Kasumi-1 (cell line): ENCODE data around the gene TSHZ2.
"Not testable (repeated sequence)": the region's sequence is repeated elsewhere in the genome, so short reads cannot be mapped to it uniquely, and the experiment has no call there.

Experiments used
- DNase-seq, 2 experiments: peaks; one replicate each; lab custom pipeline; 2025; lab: John Stamatoyannopoulos, UW

TSHZ2 gene

DNA sequence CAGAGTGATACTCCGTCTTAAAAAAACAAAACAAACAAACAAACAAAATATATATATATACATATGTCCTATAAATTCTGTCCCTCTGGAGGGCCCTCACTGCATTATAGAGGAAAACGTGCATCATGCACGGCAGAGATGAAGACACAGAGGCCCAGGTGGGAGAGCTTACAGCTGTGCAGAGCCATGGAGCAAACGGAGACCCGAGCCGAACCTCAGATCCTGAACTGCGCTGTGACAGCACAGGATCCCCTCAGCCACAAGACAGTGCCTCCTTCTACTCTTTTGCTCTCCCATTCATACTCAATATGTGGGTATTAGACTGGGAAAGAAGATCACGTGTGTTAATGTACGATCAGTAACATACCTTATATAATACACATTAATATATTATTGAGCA, 539.9 kb downstream of the TSHZ2 start:
- DNase-seq, result no peak

DNA sequence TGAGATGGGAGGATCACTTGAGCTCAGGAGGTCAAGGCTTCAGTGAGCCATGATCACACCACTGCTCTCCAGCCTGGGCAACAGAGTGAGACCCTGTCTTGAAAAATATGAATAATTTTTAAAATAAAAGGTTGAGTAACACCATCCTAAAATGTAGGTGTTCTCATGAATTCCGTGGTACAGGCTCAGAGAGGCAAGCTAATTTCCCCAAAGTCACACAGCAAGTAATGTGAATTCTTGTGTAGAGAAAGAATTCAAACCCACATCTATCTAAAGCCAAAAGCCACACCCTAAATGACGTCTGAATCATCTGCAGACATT, 541.0 kb downstream of the TSHZ2 start:
- no peak for DNase-seq

DNA sequence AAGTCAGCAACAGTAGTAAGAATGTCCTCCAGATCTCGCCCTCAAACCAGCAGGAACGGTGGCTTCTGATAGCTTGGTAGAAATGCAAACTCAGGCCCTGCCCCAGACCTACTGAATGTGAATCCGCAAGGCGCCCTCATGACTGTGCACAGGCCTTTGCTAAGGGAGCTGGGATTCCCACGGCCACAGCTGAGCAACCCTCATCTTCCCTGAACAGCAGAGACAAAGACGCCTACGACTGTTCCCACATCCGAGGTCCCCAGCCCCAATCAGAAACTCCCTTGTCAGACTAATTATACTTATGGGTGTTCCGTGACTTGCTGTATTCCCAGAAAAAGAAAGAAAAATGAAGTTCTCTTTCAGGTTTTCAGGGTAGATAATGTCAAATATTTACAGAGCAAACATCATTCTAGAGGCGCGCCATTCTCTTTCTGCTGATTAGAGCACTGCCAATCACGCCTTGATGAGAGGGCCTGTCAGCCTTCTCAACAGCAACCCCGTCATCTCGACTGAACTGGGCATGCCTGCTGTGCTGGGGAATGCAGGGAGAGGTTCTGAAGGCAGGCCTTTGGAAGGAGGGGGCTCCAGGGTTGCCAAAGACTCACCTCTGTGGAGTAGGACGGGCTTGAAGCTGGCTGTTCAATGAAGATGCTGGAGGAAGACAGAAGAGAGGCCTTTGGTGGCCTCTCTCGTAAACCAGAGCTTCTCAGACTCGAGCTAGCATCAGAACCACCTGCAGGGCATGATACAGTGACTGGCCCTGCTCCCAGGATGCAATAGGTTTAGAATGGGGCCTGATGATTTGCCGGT, 541.5 kb downstream of the TSHZ2 start:
- no peak for DNase-seq

DNA sequence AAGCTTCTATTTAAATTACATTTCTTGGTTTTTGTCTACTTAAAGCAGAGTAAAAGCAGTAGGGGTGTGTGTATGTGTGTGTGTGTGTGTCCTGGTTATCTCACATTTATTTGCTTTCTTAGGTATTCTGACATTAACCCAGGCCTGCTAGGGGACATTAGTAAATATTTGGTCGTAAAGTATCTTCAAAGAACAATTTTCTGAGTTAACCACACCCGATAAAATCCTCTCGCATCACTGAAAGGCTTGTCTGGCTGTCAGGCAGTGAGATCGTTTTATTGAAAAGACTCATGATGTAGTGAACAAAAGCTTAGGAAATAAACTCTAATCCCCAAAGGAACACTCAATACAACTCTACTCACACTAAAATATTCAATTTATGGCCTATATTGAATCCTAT, 543.6 kb downstream of the TSHZ2 start:
- no peak for DNase-seq

DNA sequence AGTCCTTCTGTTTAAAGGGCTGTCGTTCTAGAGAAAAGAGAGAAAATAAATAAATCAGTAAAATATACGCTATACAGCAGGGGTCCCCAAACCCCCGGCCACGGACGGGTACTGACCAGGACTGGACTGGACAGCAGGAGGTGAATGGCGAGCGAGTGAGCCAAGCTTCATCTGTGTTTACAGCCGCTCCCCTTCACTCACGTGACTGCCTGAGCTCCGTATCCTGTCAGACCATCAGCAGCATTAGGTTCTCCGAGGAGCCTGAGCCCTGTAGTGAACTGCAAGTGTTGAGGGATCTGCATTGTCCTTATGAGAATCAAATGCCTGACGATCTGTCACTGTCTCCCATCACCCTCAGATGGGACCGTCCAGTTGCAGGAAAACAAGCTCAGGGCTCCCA, 545.0 kb downstream of the TSHZ2 start:
- DNase-seq, result no peak

DNA sequence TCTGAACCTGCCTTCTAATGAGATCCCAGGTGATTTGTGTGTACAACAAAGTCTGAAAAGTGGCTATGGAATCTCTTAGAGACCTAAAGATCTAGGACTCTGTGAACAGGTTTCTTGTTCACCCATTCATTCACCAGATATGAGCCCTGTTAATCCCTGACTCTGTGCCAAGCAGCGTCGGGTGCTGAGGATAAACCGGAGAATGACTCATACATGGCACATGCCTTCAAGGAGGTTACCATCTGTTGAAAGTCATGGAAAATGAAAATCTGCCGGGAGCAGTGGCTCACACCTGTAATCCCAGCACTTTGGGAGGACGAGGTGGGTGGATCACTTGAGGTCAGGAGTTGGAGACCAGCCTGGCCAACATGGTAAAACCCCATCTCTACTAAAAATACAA, 549.3 kb downstream of the TSHZ2 start:
- DNase-seq, result not testable (repeated sequence)

DNA sequence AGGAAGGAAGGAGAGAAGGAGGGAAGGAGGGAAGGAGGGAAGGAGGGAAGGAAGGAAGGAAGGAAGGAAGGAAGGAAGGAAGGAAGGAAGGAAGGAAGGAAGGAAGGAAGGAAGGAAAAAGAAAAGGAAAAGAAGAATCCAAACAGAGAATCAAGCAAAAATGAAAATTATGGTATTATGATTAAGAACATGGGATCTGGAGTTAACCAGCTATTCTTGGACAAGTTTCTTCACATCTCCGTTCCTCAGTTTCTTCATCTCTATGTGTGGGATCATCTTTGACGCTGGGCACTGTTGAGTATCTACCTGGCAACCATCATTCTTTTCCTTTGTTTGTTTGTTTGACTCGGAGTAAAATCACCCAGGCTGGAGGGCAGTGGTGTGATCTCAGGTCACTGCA, 549.9 kb downstream of the TSHZ2 start:
- no peak for DNase-seq

DNA sequence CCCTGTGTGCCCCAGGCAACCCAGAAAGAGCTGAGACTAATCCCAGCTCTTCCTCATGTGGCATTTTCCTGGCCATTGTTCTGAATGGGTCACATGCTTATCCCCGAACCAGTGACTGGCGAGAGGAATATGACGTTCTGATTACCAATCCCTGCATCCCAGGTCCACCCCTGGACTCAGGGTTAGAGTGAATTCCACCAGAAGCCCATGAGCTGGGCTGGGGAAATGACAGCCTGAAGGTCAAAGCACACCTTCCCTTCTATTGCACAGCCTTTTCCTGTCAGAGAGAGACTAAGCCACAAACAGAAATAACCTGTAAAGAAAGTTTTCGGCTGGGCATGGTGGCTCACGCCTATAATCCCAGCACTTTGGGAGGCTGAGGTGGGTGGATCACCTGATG, 550.5 kb downstream of the TSHZ2 start:
- DNase-seq, result no peak

DNA sequence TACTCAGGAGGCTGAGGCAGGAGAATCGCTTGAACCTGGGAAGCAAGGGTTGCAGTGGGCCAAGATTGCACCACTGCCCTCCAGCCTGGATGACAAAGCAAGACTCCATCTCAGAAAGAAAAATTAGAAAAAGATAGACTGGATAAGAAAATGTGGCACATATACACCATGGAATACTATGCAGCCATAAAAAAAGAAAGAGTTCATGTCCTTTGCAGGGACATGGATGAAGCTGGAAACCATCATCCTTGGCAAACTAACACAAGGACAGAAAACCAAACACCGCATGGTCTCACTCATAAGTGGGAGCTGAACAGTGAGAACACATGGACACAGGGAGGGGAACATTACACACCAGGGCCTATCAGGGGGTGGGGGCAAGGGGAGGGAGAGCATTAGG, 551.5 kb downstream of the TSHZ2 start:
- not testable (repeated sequence) for DNase-seq

DNA sequence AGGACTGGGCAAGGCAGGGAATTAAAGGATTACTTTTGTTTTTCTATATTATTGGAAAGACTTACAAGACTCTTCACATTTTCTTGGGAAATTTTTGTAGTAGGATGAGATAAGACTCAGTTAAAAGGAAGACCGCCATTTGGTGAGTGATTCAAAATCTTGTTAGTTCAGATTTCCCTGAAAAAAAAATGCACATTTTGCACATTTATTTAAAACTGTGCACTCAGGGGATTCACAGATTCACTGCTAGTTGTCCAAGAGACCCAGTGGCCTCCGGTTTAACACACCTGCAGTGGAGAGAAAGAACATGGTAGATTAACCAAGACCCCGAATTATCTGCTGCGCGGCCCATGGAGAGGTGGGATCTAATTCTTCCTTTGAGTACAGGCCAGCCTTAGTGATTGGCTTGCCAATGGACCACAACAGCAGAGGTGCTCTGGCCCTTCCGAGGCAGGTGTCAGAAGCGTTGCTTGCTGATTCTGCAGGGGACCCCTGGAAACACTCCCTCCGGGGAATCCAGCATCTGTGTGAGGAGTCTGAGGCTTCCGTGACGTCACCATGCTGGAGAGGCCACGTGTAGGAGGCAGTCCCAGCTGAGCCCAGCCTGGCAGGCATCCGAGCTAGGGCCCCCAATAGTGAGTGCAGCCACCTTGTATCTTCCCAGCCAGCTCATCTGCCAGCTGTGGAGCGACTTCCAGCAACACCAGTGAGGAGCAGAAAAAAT, 552.6 kb downstream of the TSHZ2 start:
- no peak for DNase-seq

DNA sequence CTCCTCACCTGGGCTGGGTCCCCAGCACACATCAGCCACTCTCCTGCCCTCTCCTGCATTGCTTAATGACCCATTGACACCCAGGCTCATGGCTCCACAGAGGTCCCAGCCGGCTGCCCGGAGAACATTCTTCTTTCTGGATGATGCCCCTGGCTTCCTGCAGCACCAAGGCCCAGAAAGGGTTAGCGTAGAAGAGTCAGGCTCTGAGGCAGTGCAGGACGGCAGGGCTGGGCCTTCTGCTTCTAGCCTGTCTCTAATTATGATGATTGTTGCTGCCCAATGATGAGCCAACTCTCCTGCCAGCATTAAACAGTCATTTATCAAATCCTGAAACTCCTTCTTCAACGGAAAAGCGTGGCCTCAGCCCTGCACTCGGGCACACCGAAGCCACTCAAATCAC, 555.0 kb downstream of the TSHZ2 start:
- no peak for DNase-seq

DNA sequence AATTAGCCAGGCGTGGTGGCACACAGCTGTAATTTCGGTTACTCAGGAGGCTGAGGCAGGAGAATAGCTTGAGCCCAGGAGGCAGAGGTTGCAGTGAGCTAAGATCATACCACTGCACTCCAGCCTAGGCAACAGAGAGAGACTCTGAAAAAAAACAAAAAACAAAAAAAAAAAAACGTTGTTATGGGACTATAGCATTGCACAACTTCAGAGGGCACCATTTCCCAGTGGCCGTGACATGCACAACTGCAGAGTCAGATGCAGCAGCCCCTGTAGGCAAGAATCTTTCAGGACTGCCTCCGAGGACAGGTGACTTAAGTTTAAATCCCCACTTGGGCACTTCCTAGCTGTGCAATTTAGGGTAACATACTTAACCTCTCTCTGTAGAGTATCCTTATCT, 557.5 kb downstream of the TSHZ2 start:
- no peak for DNase-seq

DNA sequence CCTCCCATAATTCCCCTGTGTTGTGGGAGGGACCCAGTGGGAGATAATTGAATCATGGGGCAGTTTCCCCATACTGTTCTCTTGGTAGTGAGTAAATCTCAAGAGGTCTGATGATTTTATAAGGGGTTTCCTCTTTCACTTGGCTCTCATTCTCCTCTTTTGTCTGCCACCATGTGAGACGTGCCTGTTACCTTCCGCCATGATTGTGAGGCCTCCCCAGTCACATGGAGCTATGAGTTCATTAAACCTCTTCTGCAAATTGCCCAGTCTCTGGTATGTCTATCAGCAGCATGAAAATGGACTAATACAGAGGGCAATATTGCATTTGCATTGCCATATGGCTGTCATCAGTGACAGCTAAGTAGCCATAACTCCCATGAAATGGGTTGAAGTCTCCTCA, 558.3 kb downstream of the TSHZ2 start:
- DNase-seq, result no peak

DNA sequence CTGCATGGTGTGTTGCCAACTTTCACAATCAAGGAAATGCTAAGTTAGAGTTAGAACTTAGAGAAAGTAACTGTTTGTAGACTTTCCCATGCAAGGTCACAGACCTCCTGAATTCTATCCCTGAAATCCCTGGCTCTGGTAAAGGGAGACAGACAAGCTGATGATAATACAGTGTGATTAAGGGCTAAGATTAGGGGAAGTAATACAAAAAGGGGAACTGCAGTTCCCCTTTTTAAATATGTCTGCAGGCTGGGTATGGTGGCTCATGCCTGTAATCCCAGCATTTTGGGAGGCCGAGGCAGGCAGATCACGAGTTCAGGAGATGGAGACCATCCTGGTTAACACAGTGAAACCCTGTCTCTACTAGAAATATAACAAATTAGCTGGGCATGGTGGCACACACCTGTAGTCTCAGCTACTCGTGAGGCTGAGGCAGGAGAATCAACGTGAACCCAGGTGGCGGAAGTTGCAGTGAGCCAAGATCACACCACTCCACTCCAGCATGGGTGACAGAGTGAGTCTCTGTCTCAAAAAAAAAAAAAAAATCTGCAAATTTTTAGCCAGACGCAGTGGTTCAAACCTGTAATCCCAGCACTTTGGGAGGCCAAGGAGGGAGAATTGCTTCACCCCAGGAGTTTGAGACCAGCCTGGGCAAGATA, 560.6 kb downstream of the TSHZ2 start:
- DNase-seq, result peak; percentile 70 to 73

DNA sequence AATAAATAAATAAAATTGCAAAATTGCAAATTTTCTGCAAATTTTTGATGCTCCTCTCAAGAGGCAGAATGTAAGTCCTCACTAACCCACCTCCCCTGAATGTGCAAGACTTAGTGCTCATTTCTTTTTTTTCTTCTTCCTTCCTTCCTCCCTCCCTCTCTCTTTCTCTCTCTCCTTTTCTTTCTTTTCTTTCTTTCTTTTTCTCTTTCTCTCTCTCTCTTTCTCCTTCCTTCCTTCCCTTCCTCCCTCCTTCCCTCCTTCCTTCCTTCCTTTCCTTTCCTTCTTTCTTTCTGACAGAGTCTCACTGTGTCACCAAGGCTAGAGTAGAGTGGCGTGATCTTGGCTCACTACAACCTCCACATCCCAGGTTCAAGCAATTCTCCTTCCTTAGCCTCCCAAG, 561.3 kb downstream of the TSHZ2 start:
- DNase-seq, result no peak

DNA sequence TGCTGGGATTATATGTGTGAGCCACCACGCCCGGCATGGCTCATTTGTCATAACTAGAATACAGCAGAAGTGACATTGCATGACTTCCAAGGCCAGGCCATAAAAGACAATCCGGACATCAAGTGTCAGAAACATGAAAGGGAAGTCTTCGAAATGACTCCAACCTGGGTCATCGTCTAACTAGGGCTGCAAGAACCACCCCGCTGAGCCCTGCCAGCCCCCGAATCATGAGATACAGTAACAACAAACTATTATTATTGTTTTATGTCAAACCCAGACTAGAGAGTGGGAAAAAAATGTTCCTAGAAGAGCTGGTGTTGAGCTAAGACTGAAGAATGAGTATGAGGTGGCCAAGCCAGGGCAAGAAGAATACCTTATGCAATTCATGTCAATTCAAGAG, 561.9 kb downstream of the TSHZ2 start:
- no peak for DNase-seq

DNA sequence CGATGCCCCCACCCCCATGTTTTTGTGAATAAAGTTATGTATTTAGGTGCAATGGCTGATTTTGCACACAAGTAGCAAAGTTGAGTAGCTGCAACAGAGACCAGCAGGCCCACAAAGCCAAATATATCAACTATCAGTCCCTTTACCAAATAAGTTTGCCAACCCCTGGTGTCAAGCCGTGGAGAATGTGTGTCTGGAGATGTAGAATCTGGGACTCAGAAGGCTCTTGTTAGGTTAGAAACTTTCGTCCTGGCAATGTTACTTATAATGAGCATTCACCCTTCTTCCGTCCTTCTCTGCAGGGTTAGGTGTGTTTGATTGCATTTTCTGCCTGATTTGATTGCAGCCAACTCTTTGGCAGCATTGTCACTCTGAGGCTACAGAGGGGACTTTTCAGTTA, 563.7 kb downstream of the TSHZ2 start:
- no peak for DNase-seq

DNA sequence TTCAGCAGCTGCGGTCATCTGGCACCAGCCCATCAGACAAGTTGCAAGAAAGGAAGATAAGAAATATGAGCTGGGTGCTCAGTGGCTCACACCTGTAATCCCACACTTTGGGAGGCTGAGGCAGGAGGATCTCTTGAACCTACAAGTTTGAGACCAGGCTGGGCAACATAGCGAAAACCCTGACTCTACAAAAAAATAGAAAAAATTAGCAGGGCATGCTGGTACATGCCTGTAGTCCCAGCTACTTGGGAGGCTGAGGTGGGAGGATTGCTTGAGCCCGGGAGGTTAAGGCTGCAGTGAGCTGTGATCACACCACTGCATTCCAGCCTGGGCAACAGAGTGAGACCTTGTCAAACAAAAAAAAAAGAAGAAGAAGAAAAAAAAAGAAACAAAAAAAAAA, 564.2 kb downstream of the TSHZ2 start:
- DNase-seq, result not testable (repeated sequence)

DNA sequence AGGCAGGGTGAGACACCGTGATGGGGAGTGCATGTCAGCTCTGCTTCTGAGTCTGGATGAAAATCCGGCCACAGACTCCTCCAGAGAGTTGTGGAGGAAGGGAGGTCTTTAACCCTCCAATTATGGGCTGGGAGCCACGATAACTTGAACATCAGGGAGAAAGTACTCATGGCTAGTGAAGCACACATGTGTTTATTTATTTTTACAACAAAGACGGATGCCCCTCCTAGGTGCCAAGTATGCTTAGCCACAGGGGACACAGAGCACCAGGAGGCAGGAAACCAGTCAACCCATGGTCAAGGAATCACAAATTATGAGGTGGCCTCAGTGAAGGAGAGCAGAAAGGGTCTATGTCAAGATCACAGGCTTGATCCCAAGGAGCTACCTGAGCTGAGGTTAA, 567.4 kb downstream of the TSHZ2 start:
- DNase-seq, result no peak
